GM03348 (cell line): Measurements from ENCODE around the gene ZNF524.
"Not testable (repeated sequence)": the region's sequence is repeated elsewhere in the genome, so short reads cannot be mapped to it uniquely, and the experiment has no call there.

ENCODE experiments used
- DNase-seq: peaks from one replicate; pipeline ENCODE4 v3.0.0; 2012; ENCODE audit warnings: low spot score

ZNF524 gene

GRCh38 chr19:55581145-55581822, 18.8 kb upstream of the ZNF524 start:
- no peak for DNase-seq

- no peak for DNase-seq
Measured at GRCh38 chr19:55581823-55582223, 18.3 kb upstream of the ZNF524 start.

GRCh38 chr19:55582284-55582683, 17.8 kb upstream of the ZNF524 start:
- DNase-seq = not testable (repeated sequence)

GRCh38 chr19:55583897-55584296, 16.2 kb upstream of the ZNF524 start:
- DNase-seq = not testable (repeated sequence)

GRCh38 chr19:55584871-55585270, 15.2 kb upstream of the ZNF524 start:
- no peak for DNase-seq

GRCh38 chr19:55585658-55586339, 14.3 kb upstream of the ZNF524 start:
- peak; percentile 82 for DNase-seq

GRCh38 chr19:55586976-55587668, 13.0 kb upstream of the ZNF524 start:
- DNase-seq = peak; percentile 94

DNA sequence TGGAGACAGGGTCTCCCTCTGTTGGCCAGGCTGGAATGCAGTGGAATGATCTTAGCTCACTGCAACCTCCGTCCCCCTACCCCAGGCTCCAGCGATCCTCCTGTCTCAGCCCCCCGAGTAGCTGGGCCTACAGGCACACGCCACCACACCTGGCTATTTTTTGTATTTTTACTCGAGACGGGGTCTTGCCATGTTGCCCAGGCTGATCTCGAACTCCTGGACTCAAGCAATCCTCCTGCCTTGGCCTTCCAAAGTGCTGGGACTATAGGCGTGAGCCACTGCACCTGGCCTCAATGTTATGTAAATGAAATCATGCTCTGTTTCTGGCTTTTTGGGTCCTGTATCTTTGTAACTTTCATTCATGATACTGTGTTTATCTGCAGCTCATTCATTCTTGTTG, 11.3 kb upstream of the ZNF524 start:
- no peak for DNase-seq

DNA sequence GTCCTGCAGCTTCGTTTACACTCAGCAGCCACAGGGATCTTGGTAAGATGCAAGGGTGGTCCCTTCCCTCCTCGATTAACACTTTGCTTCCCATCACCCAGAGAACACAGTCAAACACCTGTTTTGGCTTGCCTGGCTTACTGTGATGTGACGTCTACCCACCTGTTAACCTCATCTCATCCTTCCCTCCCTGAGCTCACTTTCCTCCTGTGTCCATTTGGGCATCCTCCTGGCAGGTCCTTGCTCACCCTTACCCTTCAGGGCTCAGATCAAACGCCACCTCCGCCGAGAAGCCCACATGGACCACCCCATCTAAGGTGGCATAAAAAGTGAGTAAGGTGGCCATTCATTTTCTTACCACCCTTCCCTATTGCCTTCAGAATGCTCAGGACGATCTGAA, 10.0 kb upstream of the ZNF524 start:
- no peak for DNase-seq

DNA sequence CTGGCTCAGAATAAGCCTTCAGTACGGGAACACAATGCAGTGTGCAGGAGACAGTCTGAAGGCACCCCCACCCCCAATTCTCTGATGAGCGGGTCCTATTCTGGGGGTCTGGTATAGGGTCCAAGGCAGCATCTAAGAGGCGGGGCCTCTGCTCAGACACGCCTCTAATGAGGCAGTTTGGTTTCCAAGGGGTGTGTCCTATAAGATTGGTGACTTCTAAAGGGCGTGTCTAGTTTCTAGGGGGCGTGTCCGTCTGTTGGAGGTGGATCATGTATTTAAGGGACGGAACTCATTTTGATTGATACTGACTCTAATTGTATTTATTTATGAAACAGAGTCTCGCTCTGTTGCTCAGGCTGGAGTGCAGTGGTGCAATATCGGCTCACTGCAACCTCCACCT, 9.5 kb upstream of the ZNF524 start:
- no peak for DNase-seq

GRCh38 chr19:55591555-55591954, 8.5 kb upstream of the ZNF524 start:
- no peak for DNase-seq

- no peak for DNase-seq
Measured at GRCh38 chr19:55592391-55593090, 7.5 kb upstream of the ZNF524 start.

- DNase-seq = no peak
Measured at GRCh38 chr19:55593096-55593772, 6.9 kb upstream of the ZNF524 start.

DNA sequence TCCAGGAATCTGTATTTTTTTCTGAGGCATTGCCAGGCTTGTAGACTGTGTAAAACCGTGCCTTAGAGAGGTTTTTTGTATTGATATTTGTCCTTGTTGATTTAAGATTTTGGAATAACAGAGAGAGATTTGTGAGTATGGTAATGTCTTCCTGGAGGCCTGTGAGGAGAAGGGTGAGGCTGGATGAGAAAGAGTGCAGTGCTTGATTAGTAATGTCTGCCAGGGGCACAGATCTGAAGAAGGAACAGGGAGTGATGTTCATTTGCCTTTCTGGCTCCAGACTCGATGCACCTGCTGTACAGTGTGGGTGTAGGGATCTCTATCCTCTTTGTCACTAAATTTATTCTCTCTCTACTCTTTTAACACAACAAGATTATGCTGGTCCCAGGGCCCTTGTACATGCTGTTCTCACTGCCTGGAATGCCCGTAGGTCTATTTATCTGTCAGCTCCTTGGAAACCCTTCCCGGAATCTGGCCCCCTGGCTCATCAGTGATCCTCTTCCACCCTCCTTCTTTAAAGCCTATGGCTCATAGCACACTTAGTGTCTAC, 5.0 kb upstream of the ZNF524 start:
- no peak for DNase-seq

DNA sequence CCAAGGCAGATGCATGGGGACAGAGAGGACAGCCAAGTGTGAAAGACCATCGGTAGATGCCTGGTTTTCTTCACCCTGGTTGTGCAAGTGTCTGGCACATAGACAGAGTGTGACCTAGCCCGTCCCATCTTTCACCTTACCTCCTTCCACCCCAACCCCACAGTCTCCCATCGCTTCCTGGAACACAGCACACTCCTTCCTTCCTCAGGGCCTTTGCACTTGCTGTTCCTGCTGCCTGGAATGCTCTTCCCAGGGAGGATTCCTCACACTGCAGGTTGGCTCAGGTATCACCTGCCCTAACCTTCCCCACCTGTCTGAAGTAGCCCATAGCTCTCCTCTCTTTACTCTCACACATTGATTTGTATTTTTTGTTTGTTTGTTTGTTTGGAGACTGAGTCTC, 3.8 kb upstream of the ZNF524 start:
- DNase-seq = no peak

- DNase-seq = no peak
Measured at GRCh38 chr19:55597501-55597921, 2.6 kb upstream of the ZNF524 start.

DNA sequence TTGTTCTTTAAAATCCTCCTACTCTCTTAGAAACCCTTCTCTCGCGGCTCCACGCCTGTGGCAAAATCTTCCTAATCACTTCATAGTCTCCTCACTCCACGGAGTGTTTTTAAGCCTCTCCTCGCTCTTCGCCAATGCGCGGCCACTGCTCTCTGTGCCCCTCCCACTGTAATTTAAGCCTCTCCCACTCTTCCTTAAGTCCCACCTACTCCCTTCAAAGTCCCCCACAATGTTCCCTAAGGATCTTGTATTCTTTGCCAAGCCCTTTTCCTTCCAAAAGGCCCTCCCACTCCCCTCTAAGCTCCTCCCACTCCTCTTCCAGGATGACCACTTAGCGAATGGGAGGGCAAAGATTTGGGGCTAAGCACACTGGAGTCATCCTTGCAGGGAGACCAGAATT, 2.1 kb upstream of the ZNF524 start:
- DNase-seq = no peak

- DNase-seq = peak; percentile 94
Measured at GRCh38 chr19:55598719-55599467, 1.2 kb upstream of the ZNF524 start.

- peak; percentile 95 for DNase-seq
Measured at GRCh38 chr19:55599468-55599841, 633 bp upstream of the ZNF524 start, which contains the start of gene FIZ1. Gene FIZ1 (minus strand): TSS chr19:55599517. CDS start chr19:55597865, 1,652 bp downstream.

DNA sequence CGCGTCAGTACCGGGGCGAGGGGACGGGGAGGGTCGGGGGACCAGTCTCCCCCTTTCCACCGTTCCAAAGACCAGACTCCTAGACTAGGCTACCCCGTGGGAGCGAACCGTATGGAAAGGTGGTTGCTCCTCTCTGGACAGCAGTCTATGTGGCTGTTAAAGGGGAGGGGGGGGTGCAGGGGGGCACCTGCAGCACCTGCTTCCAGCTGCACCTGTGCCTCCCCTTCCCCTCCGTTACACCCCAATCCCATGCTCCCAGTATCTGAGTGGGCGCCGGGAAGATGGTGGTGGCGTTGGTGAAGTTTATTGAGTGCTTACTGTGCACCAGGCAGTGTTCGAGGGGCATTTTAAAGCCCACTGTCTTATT, 557 bp downstream of the ZNF524 start:
- DNase-seq = no peak

- DNase-seq = no peak
Measured at GRCh38 chr19:55601084-55601483, 996 bp downstream of the ZNF524 start.
